GM12878 (cell line): ENCODE measurements around the gene DKK3. TPM values are rescaled to one million over a fixed set of nuclear protein-coding genes. Genes with fewer than 3 reads are reported as not detected.

ENCODE experiments used
- ATAC-seq: fragments of 200-7000 bp; cut with Tn5 transposase; 3 replicates; pipeline ENCODE4 v1.9.1; 2020; ENCODE audit warnings: mild to moderate bottlenecking, moderate library complexity
- BruUV-seq: library from RNA; stranded (reverse); fragments of 400-500 nt; replicated peaks from 2 replicates; lab custom pipeline; 2021; lab: Mats Ljungman, UMichigan
- CTCF ChIA-PET: fragments of 300-600 bp; sonication (Branson Sonifier 250); formaldehyde crosslinking; extraction: SDS; loops from one replicate; lab custom pipeline; 2021; ENCODE audit warnings: inconsistent platforms; lab: Yijun Ruan, JAX
- POLR2A ChIA-PET: fragments of 350-600 bp; formaldehyde crosslinking; extraction: SDS; loops from one replicate; lab custom pipeline; 2021; ENCODE audit warnings: inconsistent platforms; lab: Charles Lee
- RAD21 ChIA-PET: fragments of 300-600 bp; sonication (Branson Sonifier 250); formaldehyde crosslinking; loops from one replicate; lab custom pipeline; 2023; ENCODE audit warnings: antibody characterized with exemption; ENCODE audit not compliant: unreplicated experiment; lab: Charles Lee
- SMC1A ChIA-PET: fragments of 300-600 bp; sonication (Branson Sonifier 250); formaldehyde crosslinking; loops from one replicate; lab custom pipeline; 2023; ENCODE audit not compliant: unreplicated experiment, uncharacterized antibody; lab: Charles Lee
- DNase-seq: peaks from one replicate; pipeline ENCODE4 v3.0.0-alpha.2; 2011; ENCODE audit warnings: low read depth, low spot score
- FAIRE-seq: peaks from 3 replicates; lab custom pipeline; 2011; peaks lifted over from hg19 to GRCh38; lab: Jason Lieb, UNC
- H2AFZ ChIP-seq: 2 replicates; pipeline ENCODE4 v1.6.0; 2011; ENCODE audit warnings: low read depth, low read length, control low read depth; ENCODE audit not compliant: control insufficient read depth
- H3K27ac ChIP-seq: 2 replicates; pipeline ENCODE4 v1.5.1; 2011; ENCODE audit warnings: control low read depth; ENCODE audit not compliant: control insufficient read depth, insufficient read depth
- H3K27me3 ChIP-seq, 2 experiments: replicated peaks in 1 of 2; 2 replicates each; pipeline versions ENCODE4 v1.6.0 to v1.6.1; 2011; ENCODE audit warnings: low read length in 1 of 2; ENCODE audit not compliant: control insufficient read depth in 2 of 2, insufficient read depth in 2 of 2
- H3K36me3 ChIP-seq, 2 experiments: 2 replicates each; pipeline ENCODE4 v1.5.1; 2011; ENCODE audit warnings: low read length in 1 of 2; ENCODE audit not compliant: control insufficient read depth in 2 of 2, insufficient read depth in 2 of 2
- H3K4me1 ChIP-seq: 2 replicates; pipeline ENCODE4 v1.6.1; 2011; ENCODE audit warnings: mild to moderate bottlenecking, low read length, moderate library complexity, mixed read lengths; ENCODE audit not compliant: control insufficient read depth, insufficient read depth
- H3K4me2 ChIP-seq: 2 replicates; pipeline ENCODE4 v1.6.0; 2011; ENCODE audit warnings: control low read depth; ENCODE audit not compliant: control insufficient read depth, insufficient read depth
- H3K4me3 ChIP-seq: fragments of 200-600 bp; sonication (generic); 2 replicates; pipeline ENCODE4 v1.5.1; 2016
- H3K79me2 ChIP-seq: 2 replicates; pipeline ENCODE4 v1.6.0; 2011; ENCODE audit warnings: low read length; ENCODE audit not compliant: control insufficient read depth, insufficient read depth
- H3K9ac ChIP-seq: 2 replicates; pipeline ENCODE4 v1.8.0; 2011; ENCODE audit warnings: low read length, control low read depth, mixed read lengths; ENCODE audit not compliant: control insufficient read depth, insufficient read depth
- H3K9me3 ChIP-seq: replicated peaks from 3 replicates; pipeline ENCODE4 v1.5.1; 2011; ENCODE audit warnings: mild to moderate bottlenecking, low read length; ENCODE audit not compliant: control insufficient read depth, insufficient read depth
- H4K20me1 ChIP-seq: 2 replicates; pipeline ENCODE4 v1.6.0; 2011; ENCODE audit not compliant: control insufficient read depth, insufficient read depth
- BACH1 ChIP-seq: fragments of 450-650 bp; IDR thresholded peaks from 2 replicates; pipeline ENCODE4 v1.6.1; 2017; ENCODE audit warnings: mild to moderate bottlenecking, borderline replicate concordance
- CBFB ChIP-seq: IDR thresholded peaks from 2 replicates; pipeline ENCODE4 v1.6.1; 2016; ENCODE audit warnings: antibody characterized with exemption, low read depth
- FOXM1 ChIP-seq: IDR thresholded peaks from 2 replicates; pipeline ENCODE4 v1.6.1; 2012; ENCODE audit warnings: low read depth, mild to moderate bottlenecking, inconsistent platforms, low read length, moderate library complexity
- HCFC1 ChIP-seq: fragments of 150-350 bp; IDR thresholded peaks from 2 replicates; pipeline ENCODE4 v1.6.1; 2014; ENCODE audit warnings: low read length
- LARP7 ChIP-seq: fragments of 450-650 bp; IDR thresholded peaks from 2 replicates; pipeline ENCODE4 v1.6.1; 2017; ENCODE audit warnings: mild to moderate bottlenecking
- PAX8 ChIP-seq: fragments of 450-650 bp; IDR thresholded peaks from 2 replicates; pipeline ENCODE4 v1.6.1; 2017; ENCODE audit warnings: mild to moderate bottlenecking, moderate library complexity
- RAD51 ChIP-seq: fragments of 450-650 bp; IDR thresholded peaks from 2 replicates; pipeline ENCODE4 v1.6.1; 2016; ENCODE audit warnings: moderate library complexity, mild to moderate bottlenecking, inconsistent platforms
- RELA ChIP-seq: fragments of 450-650 bp; IDR thresholded peaks from 2 replicates; pipeline ENCODE4 v1.8.0; 2014; ENCODE audit warnings: borderline replicate concordance; ENCODE audit not compliant: partially characterized antibody
- SRF ChIP-seq, 2 experiments: IDR thresholded peaks; 2 replicates each; pipeline ENCODE4 v1.6.1; 2011; ENCODE audit warnings: low read depth in 2 of 2, low read length in 2 of 2, mild to moderate bottlenecking in 1 of 2, moderate library complexity in 1 of 2
- STAT3 ChIP-seq: IDR thresholded peaks from 2 replicates; pipeline ENCODE4 v1.6.1; 2011; ENCODE audit warnings: low read depth, low read length, improper control_type of control experiment
- ZNF207 ChIP-seq: fragments of 450-650 bp; IDR thresholded peaks from 2 replicates; pipeline ENCODE4 v1.6.1; 2014; ENCODE audit warnings: antibody characterized with exemption, mild to moderate bottlenecking, borderline replicate concordance
- WGBS: methylation state at CpG from one replicate; pipeline ENCODE4 v1.1.6; 2016; ENCODE audit warnings: low lambda C conversion rate; ENCODE audit not compliant: insufficient replicate concordance, insufficient coverage; ENCODE audit errors: missing lambda C conversion rate; 5-methylcytosine and 5-hydroxymethylcytosine counted together
- in situ Hi-C: fragments of 300-500 bp; cut with MboI; formaldehyde crosslinking; loops from 9 replicates; pipeline ENCODE4 v1.14.3; 2018; ENCODE audit warnings: mixed read lengths
- intact Hi-C: fragments of 100-400 bp; cut with micrococcal nuclease; formaldehyde crosslinking; loops from one replicate; pipeline ENCODE4 v1.14.2; 2022; ENCODE audit not compliant: unreplicated experiment
- polyA plus RNA-seq, 11 experiments: library from polyadenylated mRNA; depleted of rRNA in 4 of 11; unstranded in 6 of 11; stranded (reverse) in 5 of 11; fragments of >200 nt; fragmentation: Nextera tagmentation in 4 of 11; fragmentation: Illumina TruSeq in 1 of 11; extraction: Ambion mirVana in 4 of 11; extraction: Trizol in 1 of 11; gene quantifications; 1 replicate in 1 of 11; 2 replicates in 10 of 11; pipeline versions ENCODE4 v1.2.1 to v1.2.3, GENCODE V29; 2011 to 2016; ENCODE audit warnings: inconsistent platforms in 2 of 11, missing spikeins in 2 of 11, low read depth in 1 of 11
- total RNA-seq, 4 experiments: library from RNA; depleted of rRNA in 3 of 4; stranded (reverse); fragments of >200 nt in 3 of 4; fragmentation: Illumina TruSeq in 1 of 4; extraction: Trizol in 1 of 4; gene quantifications; 2 replicates each; pipeline versions ENCODE4 v1.2.1 to v1.2.3, GENCODE V29; 2013 to 2021
- TF ChIP-seq, protein P1 (sequence below): fragments of 450-650 bp; IDR thresholded peaks from 2 replicates; pipeline ENCODE4 v1.6.1; 2016; ENCODE audit warnings: mild to moderate bottlenecking
- TF ChIP-seq, protein P2 (sequence below): fragments of 150-350 bp; IDR thresholded peaks from 2 replicates; pipeline ENCODE4 v1.6.1; 2016; ENCODE audit warnings: low read depth, low read length

Gene DKK3
- total and polyA plus RNA-seq, 10 of the 15 experiments (the other 5 are each of a cell fraction or from before 2014, with no cell fraction given), result 0.07 to 0.16 (median 0.15) TPM; not detected in 7

DNA sequence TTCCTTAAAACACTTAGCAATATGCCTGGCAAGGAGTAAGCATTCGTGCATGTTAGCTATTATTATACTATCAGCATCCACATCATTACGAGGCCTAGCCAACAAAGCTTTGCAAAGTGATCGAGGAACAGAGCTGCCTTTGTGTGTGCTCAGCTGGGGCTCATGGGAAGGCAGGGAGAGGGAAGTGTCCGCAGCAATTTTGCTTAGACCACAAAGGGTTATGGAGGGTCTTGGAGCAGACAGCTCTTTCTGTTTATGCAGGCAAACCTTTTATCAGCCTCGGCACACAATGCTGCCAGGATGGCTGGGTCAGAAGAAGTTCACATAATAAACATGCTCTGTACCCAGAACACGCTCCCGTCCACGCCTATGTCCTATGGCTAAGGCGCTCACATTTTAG, 10.9 kb upstream of the DKK3 start:
- ATAC-seq (no peak), FAIRE-seq (no peak), DNase-seq (no peak)
- no TSS peak for BruUV-seq
- RAD21 ChIA-PET, result no interaction called here
- intact Hi-C loops, result no loop called here
- SMC1A ChIA-PET, result interaction anchor here (1.3 kb wide), 1 partner anchor 178 kb away, joined by 3 read pairs; no protein-coding TSS in a partner anchor
- no peaks in the 10 kb centered on the region for H3K79me2 ChIP-seq
- WGBS, result 42% methylated on average over 9 of the region's 9 CpGs
- no peak overlapping the region for H3K4me2 ChIP-seq
- H2AFZ ChIP-seq, result no peak overlapping the region
- H3K27me3 ChIP-seq, result no peaks in the 10 kb centered on the region
- H3K9ac ChIP-seq, result no peak overlapping the region
- H3K4me3 ChIP-seq, result no peak overlapping the region
- H3K4me1 ChIP-seq, result no peaks in the 10 kb centered on the region
- POLR2A ChIA-PET, result no interaction called here
- no peaks in the 10 kb centered on the region for H4K20me1 ChIP-seq
- no peak overlapping the region for H3K27ac ChIP-seq
- H3K9me3 ChIP-seq, result peaks cover 4% of the 10 kb centered on the region; the same call in 1 of the 3 replicates
- CTCF ChIA-PET, result no interaction called here
- no peaks in the 10 kb centered on the region for H3K36me3 ChIP-seq
- TF ChIP-seq STAT3, result no peak
- no peak for TF ChIP-seq RAD51
- no peak for TF ChIP-seq HCFC1
- no peak for TF ChIP-seq CBFB
- TF ChIP-seq FOXM1, result no peak
- TF ChIP-seq ZNF207, result no peak
- in situ Hi-C loops, result no loop called here

DNA sequence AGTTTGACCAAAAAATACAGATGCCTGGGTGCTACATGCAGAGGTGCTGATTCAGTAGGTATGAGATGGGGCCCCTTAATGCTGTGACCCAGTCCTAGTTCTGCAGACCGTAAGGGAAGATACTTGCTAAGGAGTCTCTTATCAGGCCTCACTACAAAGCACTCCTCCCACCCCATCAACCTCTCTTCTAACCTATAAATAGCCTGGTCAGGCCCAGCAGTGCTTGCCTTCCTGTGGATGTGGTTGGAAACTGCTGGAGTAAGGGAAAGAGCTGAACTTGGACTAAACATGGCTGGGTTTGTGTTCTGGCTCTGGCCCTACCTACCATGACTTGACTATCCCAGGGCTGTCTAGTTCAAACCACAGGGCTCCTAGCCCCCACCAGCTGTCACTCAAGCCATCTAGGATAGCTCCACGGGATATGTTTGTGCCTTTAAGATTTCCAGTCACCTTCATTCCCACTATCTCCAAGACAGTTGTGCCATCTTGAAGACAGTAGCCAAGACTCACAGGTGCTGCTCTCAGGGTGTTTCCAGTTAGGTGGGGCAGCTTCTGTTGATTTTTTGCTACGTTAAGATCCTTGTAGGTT, 9.5 kb upstream of the DKK3 start:
- no peak overlapping the region for H3K4me2 ChIP-seq
- no peak for DNase-seq
- POLR2A ChIA-PET, result no interaction called here
- in situ Hi-C loops (no loop called here), intact Hi-C loops (no loop called here)
- no peaks in the 10 kb centered on the region for H3K27me3 ChIP-seq
- no peaks in the 10 kb centered on the region for H4K20me1 ChIP-seq
- H3K9me3 ChIP-seq, result no peaks in the 10 kb centered on the region; the same call in 2 of the 3 replicates
- CTCF ChIA-PET, result no interaction called here
- H3K4me3 ChIP-seq, result no peak overlapping the region
- no peak overlapping the region for H3K27ac ChIP-seq
- no peak for ATAC-seq
- FAIRE-seq, result no peak
- H3K36me3 ChIP-seq, result no peaks in the 10 kb centered on the region
- no TSS peak for BruUV-seq
- WGBS, result 4% methylated on average over 3 of the region's 3 CpGs
- no peaks in the 10 kb centered on the region for H3K4me1 ChIP-seq
- RAD21 ChIA-PET, result no interaction called here
- H2AFZ ChIP-seq, result no peak overlapping the region
- SMC1A ChIA-PET, result no interaction called here
- no peaks in the 10 kb centered on the region for H3K79me2 ChIP-seq
- H3K9ac ChIP-seq, result no peak overlapping the region
- TF ChIP-seq BACH1, result no peak
- TF ChIP-seq, protein P1, sequence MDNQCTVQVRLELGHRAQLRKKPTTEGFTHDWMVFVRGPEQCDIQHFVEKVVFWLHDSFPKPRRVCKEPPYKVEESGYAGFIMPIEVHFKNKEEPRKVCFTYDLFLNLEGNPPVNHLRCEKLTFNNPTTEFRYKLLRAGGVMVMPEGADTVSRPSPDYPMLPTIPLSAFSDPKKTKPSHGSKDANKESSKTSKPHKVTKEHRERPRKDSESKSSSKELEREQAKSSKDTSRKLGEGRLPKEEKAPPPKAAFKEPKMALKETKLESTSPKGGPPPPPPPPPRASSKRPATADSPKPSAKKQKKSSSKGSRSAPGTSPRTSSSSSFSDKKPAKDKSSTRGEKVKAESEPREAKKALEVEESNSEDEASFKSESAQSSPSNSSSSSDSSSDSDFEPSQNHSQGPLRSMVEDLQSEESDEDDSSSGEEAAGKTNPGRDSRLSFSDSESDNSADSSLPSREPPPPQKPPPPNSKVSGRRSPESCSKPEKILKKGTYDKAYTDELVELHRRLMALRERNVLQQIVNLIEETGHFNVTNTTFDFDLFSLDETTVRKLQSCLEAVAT, result no peak
- TF ChIP-seq RELA, result no peak
- no peak for TF ChIP-seq LARP7
- TF ChIP-seq FOXM1, result no peak
- TF ChIP-seq, protein P2, sequence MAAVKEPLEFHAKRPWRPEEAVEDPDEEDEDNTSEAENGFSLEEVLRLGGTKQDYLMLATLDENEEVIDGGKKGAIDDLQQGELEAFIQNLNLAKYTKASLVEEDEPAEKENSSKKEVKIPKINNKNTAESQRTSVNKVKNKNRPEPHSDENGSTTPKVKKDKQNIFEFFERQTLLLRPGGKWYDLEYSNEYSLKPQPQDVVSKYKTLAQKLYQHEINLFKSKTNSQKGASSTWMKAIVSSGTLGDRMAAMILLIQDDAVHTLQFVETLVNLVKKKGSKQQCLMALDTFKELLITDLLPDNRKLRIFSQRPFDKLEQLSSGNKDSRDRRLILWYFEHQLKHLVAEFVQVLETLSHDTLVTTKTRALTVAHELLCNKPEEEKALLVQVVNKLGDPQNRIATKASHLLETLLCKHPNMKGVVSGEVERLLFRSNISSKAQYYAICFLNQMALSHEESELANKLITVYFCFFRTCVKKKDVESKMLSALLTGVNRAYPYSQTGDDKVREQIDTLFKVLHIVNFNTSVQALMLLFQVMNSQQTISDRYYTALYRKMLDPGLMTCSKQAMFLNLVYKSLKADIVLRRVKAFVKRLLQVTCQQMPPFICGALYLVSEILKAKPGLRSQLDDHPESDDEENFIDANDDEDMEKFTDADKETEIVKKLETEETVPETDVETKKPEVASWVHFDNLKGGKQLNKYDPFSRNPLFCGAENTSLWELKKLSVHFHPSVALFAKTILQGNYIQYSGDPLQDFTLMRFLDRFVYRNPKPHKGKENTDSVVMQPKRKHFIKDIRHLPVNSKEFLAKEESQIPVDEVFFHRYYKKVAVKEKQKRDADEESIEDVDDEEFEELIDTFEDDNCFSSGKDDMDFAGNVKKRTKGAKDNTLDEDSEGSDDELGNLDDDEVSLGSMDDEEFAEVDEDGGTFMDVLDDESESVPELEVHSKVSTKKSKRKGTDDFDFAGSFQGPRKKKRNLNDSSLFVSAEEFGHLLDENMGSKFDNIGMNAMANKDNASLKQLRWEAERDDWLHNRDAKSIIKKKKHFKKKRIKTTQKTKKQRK, result no peak
- TF ChIP-seq SRF (IDR thresholded peaks at IDR 0.05; ENCODE audit: low read depth in 2 of 2, low read length in 2 of 2), result no peak
- TF ChIP-seq PAX8, result no peak
- TF ChIP-seq, all 136 proteins: peak for 0
